Measurements from ENCODE around the gene HERC2.

DNA sequence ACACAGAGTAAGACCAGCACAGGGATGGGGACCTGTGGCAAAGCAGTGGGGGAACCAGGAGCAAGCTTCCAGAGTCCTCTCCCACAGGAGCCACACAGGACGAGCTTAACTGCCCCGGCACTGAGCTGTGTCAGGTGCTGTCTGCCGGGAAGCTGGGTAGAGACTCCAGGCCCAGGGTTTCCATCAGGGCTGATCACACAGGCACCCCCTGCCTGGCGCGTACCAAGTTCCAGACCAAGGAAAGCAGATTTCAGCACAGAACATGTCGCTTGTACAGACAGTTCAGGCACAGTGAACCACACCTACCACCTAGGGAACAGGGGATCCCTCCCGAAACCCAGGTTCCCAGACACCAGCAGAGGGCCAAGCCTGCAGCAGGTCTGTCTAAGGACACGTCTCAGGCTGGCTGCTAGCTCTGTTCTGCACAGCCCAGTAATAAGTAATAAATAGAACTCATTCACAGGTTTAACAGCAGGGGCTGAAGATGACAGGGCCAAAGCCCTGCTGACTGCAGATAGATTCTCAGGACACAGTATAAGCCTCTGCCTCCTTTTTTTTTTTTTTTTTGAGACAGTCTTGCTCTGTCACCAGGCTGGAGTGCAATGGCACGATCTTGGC, 192.6 kb downstream of the HERC2 start:
- TF ChIP-seq, protein P1, sequence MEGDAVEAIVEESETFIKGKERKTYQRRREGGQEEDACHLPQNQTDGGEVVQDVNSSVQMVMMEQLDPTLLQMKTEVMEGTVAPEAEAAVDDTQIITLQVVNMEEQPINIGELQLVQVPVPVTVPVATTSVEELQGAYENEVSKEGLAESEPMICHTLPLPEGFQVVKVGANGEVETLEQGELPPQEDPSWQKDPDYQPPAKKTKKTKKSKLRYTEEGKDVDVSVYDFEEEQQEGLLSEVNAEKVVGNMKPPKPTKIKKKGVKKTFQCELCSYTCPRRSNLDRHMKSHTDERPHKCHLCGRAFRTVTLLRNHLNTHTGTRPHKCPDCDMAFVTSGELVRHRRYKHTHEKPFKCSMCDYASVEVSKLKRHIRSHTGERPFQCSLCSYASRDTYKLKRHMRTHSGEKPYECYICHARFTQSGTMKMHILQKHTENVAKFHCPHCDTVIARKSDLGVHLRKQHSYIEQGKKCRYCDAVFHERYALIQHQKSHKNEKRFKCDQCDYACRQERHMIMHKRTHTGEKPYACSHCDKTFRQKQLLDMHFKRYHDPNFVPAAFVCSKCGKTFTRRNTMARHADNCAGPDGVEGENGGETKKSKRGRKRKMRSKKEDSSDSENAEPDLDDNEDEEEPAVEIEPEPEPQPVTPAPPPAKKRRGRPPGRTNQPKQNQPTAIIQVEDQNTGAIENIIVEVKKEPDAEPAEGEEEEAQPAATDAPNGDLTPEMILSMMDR (conservative IDR thresholded peaks at IDR 0.05 in 1 of 2, IDR thresholded peaks at IDR 0.05 in 1 of 2; ENCODE audit: extremely low read depth in 1 of 2, insufficient read depth in 1 of 2, low read depth in 1 of 2, low read length in 2 of 2): no peak
- no peak for TF ChIP-seq EZH2 (IDR thresholded peaks at IDR 0.05; ENCODE audit: borderline replicate concordance, low read length)

Data from mammary epithelial cell (primary cell).